Measurements from ENCODE around the gene IL1RAP. TPM values are rescaled to one million over a fixed set of nuclear protein-coding genes. Genes with fewer than 3 reads are reported as not detected.

Gene IL1RAP
- total and polyA plus RNA-seq, 2 experiments from 2014 or later, result 3.6 to 5.0 TPM

GRCh38 chr3:190542846-190543245 lies 29.0 kb downstream of the IL1RAP start:
- Histone ChIP-seq H3K36me3 (ENCODE audit: insufficient read depth) (no peaks in the 10 kb centered on the region), H3F3A (replicated peaks; ENCODE audit: low read depth) (no peaks in the 10 kb centered on the region), H2AFZ (no peak overlapping the region), H3K27ac (ENCODE audit: low read depth) (no peak overlapping the region), H3K9me2 (ENCODE audit: insufficient read depth) (no peaks in the 10 kb centered on the region), H3K4me1 (ENCODE audit: insufficient read depth) (peaks cover 15% of the 10 kb centered on the region), H4K20me1 (replicated peaks; ENCODE audit: insufficient read depth) (no peaks in the 10 kb centered on the region; the same call in 1 of the 2 replicates), H3K4me3 (no peak overlapping the region), H3K4me2 (no peak overlapping the region), H3K27me3 (ENCODE audit: insufficient read depth) (peaks cover 78% of the 10 kb centered on the region), H3K79me2 (replicated peaks; ENCODE audit: insufficient read depth) (no peaks in the 10 kb centered on the region)
- Mint-ChIP-seq H3K4me3 (no peak overlapping the region), H3K4me1 (peaks cover 46% of the 10 kb centered on the region), H3K9me3 (no peaks in the 10 kb centered on the region), H3K27me3 (ENCODE audit: insufficient read depth, low read depth, poor library complexity) (peaks cover 34% of the 10 kb centered on the region), H3K27ac (no peak overlapping the region), H3K36me3 (ENCODE audit: low read depth) (no peaks in the 10 kb centered on the region)
- ATAC-seq (no peak), DNase-seq (ENCODE audit: low spot score) (no peak)
- no peak for TF ChIP-seq ZNF331 (CRISPR knock-in tag; IDR thresholded peaks at IDR 0.05; ENCODE audit: low read depth)
- no peak for TF ChIP-seq EZH2 (IDR thresholded peaks at IDR 0.05; ENCODE audit: low read depth, unreplicated experiment)
- TF ChIP-seq CREB1 (CRISPR knock-in tag; IDR thresholded peaks at IDR 0.05; ENCODE audit: low read depth), result no peak
- no peak for TF ChIP-seq ZNF462 (CRISPR knock-in tag; IDR thresholded peaks at IDR 0.05)
- no peak for TF ChIP-seq POLR2AphosphoS5 (IDR thresholded peaks at IDR 0.05; ENCODE audit: low read depth)
- TF ChIP-seq JUNB (IDR thresholded peaks at IDR 0.05; ENCODE audit: unreplicated experiment), result no peak
- TF ChIP-seq STAT1 (IDR thresholded peaks at IDR 0.05; ENCODE audit: unreplicated experiment), result no peak
- no peak for TF ChIP-seq EZH2phosphoT487 (IDR thresholded peaks at IDR 0.05; ENCODE audit: unreplicated experiment)
- no peak for TF ChIP-seq CTCF (conservative IDR thresholded peaks at IDR 0.05; ENCODE audit: low read depth in 2 of 2)
- no peak for TF ChIP-seq REST (IDR thresholded peaks at IDR 0.05; ENCODE audit: unreplicated experiment)
- TF ChIP-seq ZNF114 (CRISPR knock-in tag; IDR thresholded peaks at IDR 0.05), result no peak
- no peak for TF ChIP-seq ETS1 (IDR thresholded peaks at IDR 0.05)
- TF ChIP-seq NANOG (IDR thresholded peaks at IDR 0.05; ENCODE audit: borderline replicate concordance), result no peak
